Fibroblast of pulmonary artery (primary cell): Measurements from ENCODE around the gene EEF1AKMT2.

Experiments
- DNase-seq: peaks from one replicate; pipeline ENCODE4 v3.0.0-alpha.2; 2010; ENCODE audit warnings: low read depth
- H3K4me3 ChIP-seq: replicated peaks from 2 replicates; pipeline ENCODE4 v1.5.1; 2011; ENCODE audit warnings: low read depth, mild to moderate bottlenecking, control low read depth, low read length, moderate library complexity
- TF ChIP-seq, protein P1 (sequence below): IDR thresholded peaks from 2 replicates; pipeline ENCODE4 v1.5.1; 2011; ENCODE audit warnings: mild to moderate bottlenecking, control low read depth, low read length, inconsistent platforms; ENCODE audit errors: missing control alignments

EEF1AKMT2 gene

DNA sequence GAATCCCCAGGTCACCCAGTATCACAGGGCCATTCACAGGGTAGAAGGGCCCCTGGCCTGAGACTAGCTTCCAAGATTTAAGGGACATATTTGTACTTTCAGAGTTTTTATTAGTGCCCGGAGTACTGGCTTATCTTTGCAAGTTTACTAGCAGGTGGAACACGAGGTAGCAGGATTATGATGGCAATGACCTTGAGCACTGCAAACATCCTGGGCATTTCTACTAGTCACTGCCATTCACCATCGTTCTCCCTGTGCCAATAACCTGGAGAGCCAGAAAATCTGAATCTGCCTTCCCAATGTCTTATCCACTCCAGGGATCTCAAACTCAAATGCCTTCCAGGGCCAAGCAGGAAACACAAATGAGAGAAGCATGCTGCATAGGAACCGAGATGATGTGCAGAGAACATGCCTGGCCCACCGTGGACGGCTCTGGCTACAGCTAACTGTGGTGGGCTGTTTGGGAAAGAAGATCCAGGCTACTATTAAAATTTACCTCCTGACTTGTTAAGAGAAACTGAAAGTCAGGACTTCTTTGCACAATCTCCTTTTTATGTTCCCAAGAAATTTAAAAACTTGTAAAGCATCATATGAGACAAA lies 64.2 kb downstream of the EEF1AKMT2 start:
- H3K4me3 ChIP-seq, result no peak overlapping the region
- no peak for DNase-seq
- TF ChIP-seq, protein P1, sequence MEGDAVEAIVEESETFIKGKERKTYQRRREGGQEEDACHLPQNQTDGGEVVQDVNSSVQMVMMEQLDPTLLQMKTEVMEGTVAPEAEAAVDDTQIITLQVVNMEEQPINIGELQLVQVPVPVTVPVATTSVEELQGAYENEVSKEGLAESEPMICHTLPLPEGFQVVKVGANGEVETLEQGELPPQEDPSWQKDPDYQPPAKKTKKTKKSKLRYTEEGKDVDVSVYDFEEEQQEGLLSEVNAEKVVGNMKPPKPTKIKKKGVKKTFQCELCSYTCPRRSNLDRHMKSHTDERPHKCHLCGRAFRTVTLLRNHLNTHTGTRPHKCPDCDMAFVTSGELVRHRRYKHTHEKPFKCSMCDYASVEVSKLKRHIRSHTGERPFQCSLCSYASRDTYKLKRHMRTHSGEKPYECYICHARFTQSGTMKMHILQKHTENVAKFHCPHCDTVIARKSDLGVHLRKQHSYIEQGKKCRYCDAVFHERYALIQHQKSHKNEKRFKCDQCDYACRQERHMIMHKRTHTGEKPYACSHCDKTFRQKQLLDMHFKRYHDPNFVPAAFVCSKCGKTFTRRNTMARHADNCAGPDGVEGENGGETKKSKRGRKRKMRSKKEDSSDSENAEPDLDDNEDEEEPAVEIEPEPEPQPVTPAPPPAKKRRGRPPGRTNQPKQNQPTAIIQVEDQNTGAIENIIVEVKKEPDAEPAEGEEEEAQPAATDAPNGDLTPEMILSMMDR, result no peak

DNA sequence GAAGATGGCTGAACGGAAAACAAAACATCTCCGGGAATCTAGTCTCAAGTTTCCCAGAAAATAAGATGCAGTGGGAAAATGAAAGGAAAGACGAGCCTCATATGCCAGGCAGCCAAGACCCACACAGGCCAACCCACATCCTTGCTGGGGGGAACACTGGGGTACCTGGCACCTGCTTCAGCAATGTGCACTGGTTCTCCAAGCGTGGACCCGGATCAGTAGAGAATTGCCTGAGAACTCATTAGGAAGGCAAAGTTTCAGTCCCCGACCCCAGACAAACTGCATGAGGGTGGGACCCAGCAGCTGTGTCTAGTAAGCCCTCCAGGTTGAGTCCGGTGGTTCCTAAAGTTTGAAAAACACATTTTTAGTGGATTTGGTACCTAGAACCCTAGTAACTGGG lies 65.9 kb downstream of the EEF1AKMT2 start:
- TF ChIP-seq, protein P1, result no peak
- DNase-seq, result no peak
- H3K4me3 ChIP-seq, result no peak overlapping the region

DNA sequence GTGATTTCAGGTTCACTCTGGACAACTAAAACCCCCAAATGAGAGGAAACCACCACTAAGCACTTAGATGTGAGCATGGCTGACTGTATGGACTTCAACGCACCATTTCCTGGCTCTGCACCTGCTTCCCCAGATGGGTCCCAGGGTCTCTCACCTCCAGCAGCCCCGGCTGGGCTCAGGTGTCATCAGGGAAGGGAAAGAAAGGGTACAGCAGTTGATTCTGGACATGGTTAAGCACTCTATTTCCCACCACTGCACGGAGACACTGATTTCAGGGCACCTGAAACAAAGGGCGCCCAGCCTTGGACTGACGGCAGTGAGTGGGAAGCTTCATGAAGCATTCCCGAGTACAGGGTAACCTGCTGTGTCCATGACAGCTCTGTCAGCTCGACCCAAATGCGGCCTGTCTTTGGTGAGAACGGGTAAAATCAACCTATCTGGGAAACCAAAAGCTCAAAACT lies 66.5 kb downstream of the EEF1AKMT2 start:
- TF ChIP-seq, protein P1, result no peak
- DNase-seq, result no peak
- H3K4me3 ChIP-seq, result no peak overlapping the region

DNA sequence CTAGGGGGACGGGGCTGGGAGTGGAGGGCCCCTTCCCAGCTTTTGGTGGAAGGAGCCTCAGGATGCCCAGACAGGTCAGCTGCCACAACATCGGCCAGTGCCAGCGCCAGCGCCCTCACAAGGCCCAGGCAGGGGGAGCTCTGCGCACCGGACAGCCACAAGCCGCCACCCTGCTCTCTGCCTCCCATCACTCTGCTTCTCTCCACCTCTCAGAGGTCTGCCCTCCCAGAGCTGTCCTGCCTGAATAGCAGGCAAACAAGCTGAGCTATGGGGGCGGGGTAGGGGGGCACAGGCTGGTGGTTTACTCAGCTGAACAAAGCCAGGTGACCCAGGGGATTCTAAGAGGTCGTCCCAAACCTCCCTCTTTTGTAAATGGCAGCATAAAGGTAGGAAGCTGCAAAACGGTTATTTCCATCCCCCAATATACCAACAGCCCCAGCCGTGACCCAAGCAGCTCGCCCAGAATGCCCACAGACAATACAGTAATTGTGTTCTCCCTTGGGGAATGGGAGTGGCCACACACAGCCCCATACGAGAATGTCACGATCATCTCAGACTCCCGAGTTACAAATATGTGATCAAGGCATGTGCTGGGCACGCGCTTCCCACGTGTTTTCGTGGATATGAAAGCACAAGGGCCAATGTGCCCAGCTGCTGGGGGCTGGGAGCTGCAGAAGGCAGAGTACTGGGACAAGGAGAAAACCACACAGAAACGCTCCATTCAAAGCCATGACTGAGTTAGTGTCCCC lies 67.2 kb downstream of the EEF1AKMT2 start:
- H3K4me3 ChIP-seq, result no peak overlapping the region
- TF ChIP-seq, protein P1, result no peak
- DNase-seq, result no peak

DNA sequence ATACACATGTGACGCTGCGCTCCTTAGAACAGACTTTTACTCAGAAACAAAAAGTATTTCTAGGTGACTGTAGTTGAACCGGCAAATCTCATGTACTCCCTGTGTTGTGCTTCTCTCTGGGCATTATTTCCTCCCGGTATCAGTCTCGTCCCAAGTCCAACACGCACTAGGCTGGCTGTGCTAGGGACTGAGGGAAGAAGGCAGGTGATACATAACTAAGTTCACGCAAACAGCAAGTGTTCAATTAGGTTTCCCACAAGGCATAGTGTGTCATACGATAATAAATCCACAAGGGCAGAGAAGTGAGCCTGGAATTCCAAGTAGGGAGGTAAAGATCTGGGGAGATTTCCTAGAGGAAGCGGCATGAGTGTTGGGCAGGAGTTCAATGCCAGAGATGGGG lies 67.9 kb downstream of the EEF1AKMT2 start:
- TF ChIP-seq, protein P1, result no peak
- no peak overlapping the region for H3K4me3 ChIP-seq
- no peak for DNase-seq

DNA sequence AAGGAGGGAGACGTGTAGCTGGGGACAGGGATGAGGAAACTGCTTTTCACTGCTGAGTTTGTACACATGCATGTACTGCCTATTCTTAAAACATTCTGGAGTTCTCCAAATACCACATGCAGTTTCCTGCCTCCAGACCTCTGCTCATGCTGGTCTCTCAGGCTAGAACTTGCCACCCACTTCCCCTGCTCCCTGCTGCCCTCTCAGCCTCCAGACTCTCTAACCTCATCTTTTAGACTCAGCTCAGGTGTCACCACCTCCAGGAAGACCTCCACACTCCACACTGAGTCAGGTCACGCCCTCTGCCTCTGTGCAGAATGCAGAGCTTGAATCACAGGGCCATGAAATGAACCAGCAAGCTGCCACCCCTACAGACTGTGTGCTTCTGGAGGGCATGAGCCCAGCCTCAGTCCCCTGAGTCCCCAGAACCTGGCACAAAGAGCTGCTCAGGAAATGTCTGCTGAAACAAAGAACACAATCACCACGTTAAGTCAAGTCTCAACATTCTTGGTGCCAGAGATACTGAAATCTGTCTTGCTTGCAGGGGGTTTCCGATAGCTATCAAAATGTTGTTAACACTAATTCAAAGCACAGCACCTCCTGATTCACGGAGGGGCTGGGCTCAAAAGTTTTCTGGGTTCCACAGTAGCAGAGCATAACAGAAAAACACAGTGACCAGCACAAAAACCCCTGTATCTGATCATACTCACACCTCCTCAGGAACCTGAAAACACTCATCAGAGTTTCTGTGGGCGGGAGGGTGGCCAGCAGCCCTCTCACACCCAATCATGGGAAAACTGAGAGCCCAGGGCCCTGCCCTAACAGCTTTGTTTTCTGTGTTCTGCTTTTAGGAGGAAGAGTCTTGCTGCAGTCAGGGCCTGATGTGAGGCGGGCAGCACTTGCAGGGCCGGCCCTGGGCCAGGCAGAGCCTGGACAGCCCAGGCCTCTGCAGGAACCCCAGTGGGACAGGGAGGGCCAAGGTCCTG lies 68.6 kb downstream of the EEF1AKMT2 start:
- no peak overlapping the region for H3K4me3 ChIP-seq
- DNase-seq, result no peak

More for the DNA sequence above, 68.6 kb downstream of the EEF1AKMT2 start:
- TF ChIP-seq, protein P1, result no peak
